ENCODE data around the gene IFT88.

GRCh38 chr13:20590561-20590960, 23.6 kb downstream of the IFT88 start:
- TF ChIP-seq CTCF (conservative IDR thresholded peaks at IDR 0.05) (no peak), ZFX (IDR thresholded peaks at IDR 0.05) (no peak)

Measured in C4-2B (cell line).